Panc1 (cell line): ENCODE measurements around the gene DHX15. TPM values are rescaled to one million over a fixed set of nuclear protein-coding genes. Genes with fewer than 3 reads are reported as not detected.
A peak's percentile ranks its signal among the peaks of the same experiment; 100 is the strongest.

Experiments used
- ATAC-seq: fragments of 200-7000 bp; cut with Tn5 transposase; 2 replicates; pipeline ENCODE4 v1.9.1; 2020; ENCODE audit warnings: mild to moderate bottlenecking, moderate library complexity
- BruUV-seq: library from RNA; stranded (reverse); fragments of 400-500 nt; replicated peaks from 2 replicates; lab custom pipeline; 2021; lab: Mats Ljungman, UMichigan
- CTCF ChIA-PET: fragments of 300-600 bp; sonication (Branson Sonifier 250); formaldehyde crosslinking; loops from one replicate; lab custom pipeline; 2022; ENCODE audit warnings: antibody characterized with exemption; lab: Charles Lee
- POLR2A ChIA-PET: fragments of 300-600 bp; sonication (Branson Sonifier 250); formaldehyde crosslinking; loops from one replicate; lab custom pipeline; 2022; ENCODE audit warnings: antibody characterized with exemption; lab: Charles Lee
- DNase-seq: peaks from one replicate; pipeline ENCODE4 v3.0.0-alpha.2; 2010; ENCODE audit warnings: low read depth, low spot score
- H3K27ac ChIP-seq: 2 replicates; pipeline ENCODE4 v1.5.1; 2011; ENCODE audit warnings: mild to moderate bottlenecking, low read length, inconsistent platforms
- H3K27me3 ChIP-seq: fragments of 200-500 bp; sonication (Bioruptor generic); 2 replicates; pipeline ENCODE4 v1.6.0; 2014; ENCODE audit warnings: low read length, inconsistent platforms; ENCODE audit not compliant: control insufficient read depth, insufficient read depth
- H3K36me3 ChIP-seq: fragments of 200-500 bp; sonication (Bioruptor generic); 2 replicates; pipeline ENCODE4 v1.5.1; 2014; ENCODE audit warnings: inconsistent platforms, mild to moderate bottlenecking, low read length, moderate library complexity; ENCODE audit not compliant: control insufficient read depth, insufficient read depth
- H3K4me1 ChIP-seq: 2 replicates; pipeline ENCODE4 v1.5.1; 2011; ENCODE audit warnings: inconsistent platforms, mild to moderate bottlenecking, low read length, moderate library complexity; ENCODE audit not compliant: control insufficient read depth, insufficient read depth
- H3K4me3 ChIP-seq, 2 experiments: 2 replicates each; pipeline ENCODE4 v1.5.1; 2011 to 2012; ENCODE audit warnings: low read depth in 2 of 2, low read length in 2 of 2, mild to moderate bottlenecking in 2 of 2, inconsistent platforms in 1 of 2, moderate library complexity in 1 of 2
- H3K9me3 ChIP-seq: fragments of 200-500 bp; sonication (Bioruptor generic); 2 replicates; pipeline ENCODE4 v1.5.1; 2014; ENCODE audit warnings: low read depth, mild to moderate bottlenecking, inconsistent platforms, low read length, moderate library complexity; ENCODE audit not compliant: control insufficient read depth, insufficient read depth
- CTCF ChIP-seq: fragments of 450-650 bp; IDR thresholded peaks from 2 replicates; pipeline ENCODE4 v1.5.1; 2017; ENCODE audit warnings: mild to moderate bottlenecking
- POLR2AphosphoS5 ChIP-seq: IDR thresholded peaks from 2 replicates; pipeline ENCODE4 v1.6.1; 2012; ENCODE audit warnings: mild to moderate bottlenecking, low read depth, low read length, moderate library complexity
- REST ChIP-seq, 2 experiments: IDR thresholded peaks; 2 replicates each; pipeline ENCODE4 v1.6.1; 2011 to 2012; ENCODE audit warnings: low read depth in 2 of 2, control low read depth in 1 of 2, low read length in 1 of 2, mild to moderate bottlenecking in 1 of 2, moderate library complexity in 1 of 2; ENCODE audit not compliant: insufficient read depth in 1 of 2
- SIN3A ChIP-seq: IDR thresholded peaks from 2 replicates; pipeline ENCODE4 v1.6.1; 2012; ENCODE audit warnings: low read depth, mild to moderate bottlenecking, low read length, moderate library complexity, borderline replicate concordance; ENCODE audit not compliant: insufficient read depth
- TCF7L2 ChIP-seq: IDR thresholded peaks from 2 replicates; pipeline ENCODE4 v1.6.1; 2011; ENCODE audit warnings: mild to moderate bottlenecking, low read depth, low read length, inconsistent platforms
- in situ Hi-C: cut with HindIII; loops from 2 replicates; pipeline ENCODE4 v1.10.0; 2016; ENCODE audit warnings: low sequenced_read_pairs, low pct_unique_long_range_greater_than_20kb
- intact Hi-C: fragments of 100-400 bp; cut with micrococcal nuclease; formaldehyde crosslinking; loops from one replicate; pipeline ENCODE4 v1.10.0; 2022; ENCODE audit not compliant: unreplicated experiment
- total RNA-seq: library from RNA; stranded (reverse); gene quantifications from one replicate; pipeline ENCODE4 v1.2.1, GENCODE V29; 2021; ENCODE audit not compliant: unreplicated experiment

The DHX15 gene
- total RNA-seq, 1 experiment from 2014 or later, result 118 TPM

GRCh38 chr4:24574236-24574635 is 10.1 kb downstream of the DHX15 start:
- CTCF ChIA-PET, result no interaction called here
- in situ Hi-C loops, result no loop called here
- no peaks in the 10 kb centered on the region for H3K9me3 ChIP-seq
- ATAC-seq (no peak), DNase-seq (no peak)
- POLR2A ChIA-PET, result no interaction called here
- BruUV-seq, result no TSS peak
- H3K4me1 ChIP-seq, result peaks cover 8% of the 10 kb centered on the region
- H3K4me3 ChIP-seq, result no peak overlapping the region
- intact Hi-C loops, result no loop called here
- H3K27ac ChIP-seq, result no peak overlapping the region
- no peaks in the 10 kb centered on the region for H3K27me3 ChIP-seq
- peaks cover 23% of the 10 kb centered on the region for H3K36me3 ChIP-seq
- TF ChIP-seq TCF7L2 (no peak), CTCF (no peak), SIN3A (no peak), REST (IDR thresholded peaks at IDR 0.05; ENCODE audit: insufficient read depth in 1 of 2, low read depth in 2 of 2, low read length in 1 of 2) (no peak), POLR2AphosphoS5 (no peak)

GRCh38 chr4:24573582-24573981 is 10.8 kb downstream of the DHX15 start:
- CTCF ChIA-PET, result no interaction called here

More at GRCh38 chr4:24573582-24573981, 10.8 kb downstream of the DHX15 start:
- Histone ChIP-seq H3K4me3 (no peak overlapping the region), H3K4me1 (peaks cover 6% of the 10 kb centered on the region), H3K27me3 (no peaks in the 10 kb centered on the region), H3K27ac (no peak overlapping the region), H3K36me3 (peaks cover 27% of the 10 kb centered on the region), H3K9me3 (no peaks in the 10 kb centered on the region)
- TF ChIP-seq SIN3A (no peak), REST (IDR thresholded peaks at IDR 0.05; ENCODE audit: insufficient read depth in 1 of 2, low read depth in 2 of 2, low read length in 1 of 2) (no peak), TCF7L2 (no peak), POLR2AphosphoS5 (no peak), CTCF (no peak)
- intact Hi-C loops (no loop called here), in situ Hi-C loops (no loop called here)
- ATAC-seq, result no peak
- POLR2A ChIA-PET, result no interaction called here
- no peak for DNase-seq
- BruUV-seq, result TSS peak; percentile 17
